Endodermal cell (in vitro differentiated cells): ENCODE results near the gene BDH2. TPM values are rescaled to one million over a fixed set of nuclear protein-coding genes. Genes with fewer than 3 reads are reported as not detected.

ENCODE experiments used
- DNase-seq: peaks from one replicate; pipeline ENCODE4 v3.0.0-alpha.2; 2017
- H3K27ac ChIP-seq: 2 replicates; pipeline ENCODE4 v1.5.1; 2013; ENCODE audit warnings: mild to moderate bottlenecking, low read depth, low read length, moderate library complexity
- H3K27me3 ChIP-seq: 2 replicates; pipeline ENCODE4 v1.6.1; 2013; ENCODE audit warnings: mild to moderate bottlenecking, low read length, moderate library complexity; ENCODE audit not compliant: insufficient read depth, control insufficient read depth, poor library complexity, severe bottlenecking
- H3K36me3 ChIP-seq: 2 replicates; pipeline ENCODE4 v1.7.0; 2013; ENCODE audit warnings: mild to moderate bottlenecking, low read length, moderate library complexity; ENCODE audit not compliant: control insufficient read depth, insufficient read depth
- H3K4me1 ChIP-seq: one replicate; pipeline ENCODE4 v1.7.0; 2013; ENCODE audit warnings: low read length; ENCODE audit not compliant: control insufficient read depth, insufficient read depth
- H3K4me3 ChIP-seq: 2 replicates; pipeline ENCODE4 v1.5.1; 2013; ENCODE audit warnings: mild to moderate bottlenecking, low read length, moderate library complexity
- H3K9ac ChIP-seq: 2 replicates; pipeline ENCODE4 v1.6.1; 2013; ENCODE audit warnings: mild to moderate bottlenecking, low read length, moderate library complexity; ENCODE audit not compliant: poor library complexity, severe bottlenecking; ENCODE audit errors: extremely low read depth
- H3K9me3 ChIP-seq: 2 replicates; pipeline ENCODE4 v1.6.1; 2013; ENCODE audit warnings: mild to moderate bottlenecking, low read length, moderate library complexity; ENCODE audit not compliant: control insufficient read depth
- H3K27ac Mint-ChIP-seq: 2 replicates; pipeline ENCODE4 v1.8.0; 2020; ENCODE audit warnings: mixed read lengths
- H3K27me3 Mint-ChIP-seq: 2 replicates; pipeline ENCODE4 v1.8.0; 2021; ENCODE audit warnings: mild to moderate bottlenecking, mixed read lengths; ENCODE audit not compliant: insufficient read depth
- H3K36me3 Mint-ChIP-seq: 2 replicates; pipeline ENCODE4 v1.8.0; 2020; ENCODE audit warnings: low read depth, mixed read lengths
- H3K4me1 Mint-ChIP-seq: 2 replicates; pipeline ENCODE4 v1.8.0; 2020; ENCODE audit warnings: mixed read lengths
- H3K4me3 Mint-ChIP-seq: 2 replicates; pipeline ENCODE4 v1.8.0; 2020; ENCODE audit warnings: mild to moderate bottlenecking, moderate library complexity, mixed read lengths
- H3K9me3 Mint-ChIP-seq: 2 replicates; pipeline ENCODE4 v1.8.0; 2020; ENCODE audit warnings: mild to moderate bottlenecking, mixed read lengths
- WGBS, 2 experiments: methylation state at CpG; one replicate each; pipeline versions ENCODE4 v1.1.5 to v1.1.7; 2013; ENCODE audit warnings: missing lambda C conversion rate in 2 of 2, mixed read lengths in 1 of 2; ENCODE audit not compliant: insufficient coverage in 1 of 2, insufficient read length in 1 of 2; 5-methylcytosine and 5-hydroxymethylcytosine counted together
- total RNA-seq, 2 donors: library from RNA; stranded (reverse); fragmentation: NEBNext Ultra II Directional in 1 of 2; extraction: Animal tissue kit (Norgen Biotek cat#: 25700) in 1 of 2; gene quantifications; 2 replicates in 1 of 2; 3 replicates in 1 of 2; pipeline ENCODE4 v1.2.1, GENCODE V29; 2021
- TF ChIP-seq, protein P1 (sequence below): fragments of 200-600 bp; sonication (generic); conservative IDR thresholded peaks from 2 replicates; pipeline ENCODE4 v1.5.0; 2021; ENCODE audit warnings: antibody characterized with exemption, mild to moderate bottlenecking

Gene BDH2
- total RNA-seq, 2 donors from 2014 or later: 36.1 to 46.4 TPM

DNA sequence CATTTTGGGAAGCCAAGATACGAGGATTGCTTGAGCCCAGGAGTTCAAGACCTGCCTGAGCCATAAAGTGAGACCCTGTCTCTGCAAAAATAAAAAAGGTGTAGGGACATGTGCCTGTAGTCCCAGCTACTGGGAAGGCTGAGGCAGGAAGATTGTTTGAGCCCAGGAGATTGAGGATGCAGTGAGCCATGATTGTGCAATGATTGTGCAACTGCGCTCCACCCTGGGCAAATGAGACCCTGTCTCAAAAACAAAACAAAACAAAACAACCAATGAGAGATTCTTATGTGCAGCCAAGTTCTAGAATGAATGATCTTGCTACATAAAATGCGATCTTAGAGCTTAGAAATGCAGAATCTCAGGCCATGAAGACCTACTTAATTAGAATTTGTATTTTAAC, 45.6 kb downstream of the BDH2 start:
- H3K4me3 ChIP-seq: no peak overlapping the region
- WGBS, 2 experiments: 90 to 95% methylated on average over 3 of the region's 3 CpGs

DNA sequence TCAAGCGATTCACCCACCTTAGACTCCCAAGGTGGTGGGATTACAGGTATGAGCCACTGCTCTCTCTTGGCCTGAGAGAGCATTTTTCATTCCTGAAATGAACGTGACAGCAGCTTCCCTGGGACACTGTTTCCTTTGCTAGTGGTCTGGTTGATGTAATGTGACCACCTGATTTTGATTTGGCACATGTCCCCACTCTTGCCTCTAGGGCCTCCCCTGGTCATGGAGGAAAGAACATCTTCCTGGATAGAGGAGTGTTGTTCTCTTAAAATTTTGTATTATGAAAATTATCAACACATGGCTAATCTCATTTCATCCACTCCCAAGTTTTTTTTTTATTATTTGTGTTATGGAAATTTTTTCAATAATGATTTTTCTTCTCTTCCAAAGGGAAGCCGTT, 46.9 kb downstream of the BDH2 start:
- Histone ChIP-seq H3K27ac (no peak overlapping the region), H3K4me1 (no peaks in the 10 kb centered on the region), H3K9ac (no peak overlapping the region), H3K4me3 (no peak overlapping the region), H3K9me3 (no peaks in the 10 kb centered on the region), H3K27me3 (no peaks in the 10 kb centered on the region), H3K36me3 (no peaks in the 10 kb centered on the region)
- Mint-ChIP-seq H3K4me3 (no peak overlapping the region), H3K27ac (no peak overlapping the region), H3K36me3 (no peaks in the 10 kb centered on the region), H3K4me1 (no peaks in the 10 kb centered on the region), H3K9me3 (no peaks in the 10 kb centered on the region), H3K27me3 (no peaks in the 10 kb centered on the region)
- WGBS, 2 experiments: 93% methylated on average over 3 of the region's 3 CpGs; no CpG with 5 or more reads in 1 of the 2 experiments
- TF ChIP-seq, protein P1, sequence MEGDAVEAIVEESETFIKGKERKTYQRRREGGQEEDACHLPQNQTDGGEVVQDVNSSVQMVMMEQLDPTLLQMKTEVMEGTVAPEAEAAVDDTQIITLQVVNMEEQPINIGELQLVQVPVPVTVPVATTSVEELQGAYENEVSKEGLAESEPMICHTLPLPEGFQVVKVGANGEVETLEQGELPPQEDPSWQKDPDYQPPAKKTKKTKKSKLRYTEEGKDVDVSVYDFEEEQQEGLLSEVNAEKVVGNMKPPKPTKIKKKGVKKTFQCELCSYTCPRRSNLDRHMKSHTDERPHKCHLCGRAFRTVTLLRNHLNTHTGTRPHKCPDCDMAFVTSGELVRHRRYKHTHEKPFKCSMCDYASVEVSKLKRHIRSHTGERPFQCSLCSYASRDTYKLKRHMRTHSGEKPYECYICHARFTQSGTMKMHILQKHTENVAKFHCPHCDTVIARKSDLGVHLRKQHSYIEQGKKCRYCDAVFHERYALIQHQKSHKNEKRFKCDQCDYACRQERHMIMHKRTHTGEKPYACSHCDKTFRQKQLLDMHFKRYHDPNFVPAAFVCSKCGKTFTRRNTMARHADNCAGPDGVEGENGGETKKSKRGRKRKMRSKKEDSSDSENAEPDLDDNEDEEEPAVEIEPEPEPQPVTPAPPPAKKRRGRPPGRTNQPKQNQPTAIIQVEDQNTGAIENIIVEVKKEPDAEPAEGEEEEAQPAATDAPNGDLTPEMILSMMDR: no peak
- DNase-seq: no peak

More for the DNA sequence above, 45.6 kb downstream of the BDH2 start:
- Histone ChIP-seq H3K27ac (no peak overlapping the region), H3K36me3 (no peaks in the 10 kb centered on the region), H3K9ac (no peak overlapping the region), H3K4me1 (no peaks in the 10 kb centered on the region), H3K9me3 (no peaks in the 10 kb centered on the region), H3K27me3 (no peaks in the 10 kb centered on the region)
- DNase-seq: no peak
- Mint-ChIP-seq H3K27me3 (no peaks in the 10 kb centered on the region), H3K9me3 (no peaks in the 10 kb centered on the region), H3K4me1 (no peaks in the 10 kb centered on the region), H3K4me3 (no peak overlapping the region), H3K36me3 (no peaks in the 10 kb centered on the region), H3K27ac (no peak overlapping the region)
- TF ChIP-seq, protein P1: no peak

DNA sequence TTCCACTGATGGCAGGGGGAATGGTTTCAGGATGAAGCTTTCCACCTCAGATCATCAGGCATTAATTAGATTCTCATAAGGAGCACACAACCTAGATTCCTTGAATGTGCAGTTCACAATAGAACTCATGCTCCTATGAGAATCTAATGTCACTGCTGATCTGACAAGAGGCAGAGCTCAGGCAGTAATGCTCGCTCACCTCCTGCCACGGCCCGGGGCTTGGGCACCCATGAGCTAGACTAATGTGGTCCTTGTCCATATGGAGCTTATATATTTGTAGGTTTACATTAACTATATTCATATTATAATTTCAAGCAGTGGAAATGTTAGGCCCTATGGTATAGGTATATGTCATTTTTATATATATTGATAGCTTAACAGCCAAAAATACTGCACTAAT, 47.5 kb downstream of the BDH2 start:
- H3K36me3 ChIP-seq: no peaks in the 10 kb centered on the region
- Mint-ChIP-seq H3K27ac (no peak overlapping the region), H3K9me3 (no peaks in the 10 kb centered on the region), H3K4me1 (no peaks in the 10 kb centered on the region), H3K36me3 (no peaks in the 10 kb centered on the region), H3K4me3 (no peak overlapping the region), H3K27me3 (no peaks in the 10 kb centered on the region)
- H3K9me3 ChIP-seq: no peaks in the 10 kb centered on the region
- WGBS, 2 experiments: 97% methylated on average over 3 of the region's 3 CpGs; no CpG with 5 or more reads in 1 of the 2 experiments
- H3K27ac ChIP-seq: no peak overlapping the region
- TF ChIP-seq, protein P1: no peak
- H3K4me1 ChIP-seq: no peaks in the 10 kb centered on the region
- no peak for DNase-seq
- no peaks in the 10 kb centered on the region for H3K27me3 ChIP-seq
- no peak overlapping the region for H3K4me3 ChIP-seq
- no peak overlapping the region for H3K9ac ChIP-seq
